Cerebellar nuclear complex (tissue), 1 donor: ENCODE data around the gene COQ3.

Source experiments
- DNase-seq, 2 experiments: peaks; one replicate each; lab custom pipeline; 2025; lab: John Stamatoyannopoulos, UW

The COQ3 gene, protein sequence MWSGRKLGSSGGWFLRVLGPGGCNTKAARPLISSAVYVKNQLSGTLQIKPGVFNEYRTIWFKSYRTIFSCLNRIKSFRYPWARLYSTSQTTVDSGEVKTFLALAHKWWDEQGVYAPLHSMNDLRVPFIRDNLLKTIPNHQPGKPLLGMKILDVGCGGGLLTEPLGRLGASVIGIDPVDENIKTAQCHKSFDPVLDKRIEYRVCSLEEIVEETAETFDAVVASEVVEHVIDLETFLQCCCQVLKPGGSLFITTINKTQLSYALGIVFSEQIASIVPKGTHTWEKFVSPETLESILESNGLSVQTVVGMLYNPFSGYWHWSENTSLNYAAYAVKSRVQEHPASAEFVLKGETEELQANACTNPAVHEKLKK

GRCh38 chr6:99393698-99394531, at the start of gene COQ3:
TSS of gene COQ3 (minus strand) at chr6:99394195. CDS start at chr6:99394179, 16 bp downstream.
- peak in 1 of 2 experiments; percentile 16 for DNase-seq

DNA sequence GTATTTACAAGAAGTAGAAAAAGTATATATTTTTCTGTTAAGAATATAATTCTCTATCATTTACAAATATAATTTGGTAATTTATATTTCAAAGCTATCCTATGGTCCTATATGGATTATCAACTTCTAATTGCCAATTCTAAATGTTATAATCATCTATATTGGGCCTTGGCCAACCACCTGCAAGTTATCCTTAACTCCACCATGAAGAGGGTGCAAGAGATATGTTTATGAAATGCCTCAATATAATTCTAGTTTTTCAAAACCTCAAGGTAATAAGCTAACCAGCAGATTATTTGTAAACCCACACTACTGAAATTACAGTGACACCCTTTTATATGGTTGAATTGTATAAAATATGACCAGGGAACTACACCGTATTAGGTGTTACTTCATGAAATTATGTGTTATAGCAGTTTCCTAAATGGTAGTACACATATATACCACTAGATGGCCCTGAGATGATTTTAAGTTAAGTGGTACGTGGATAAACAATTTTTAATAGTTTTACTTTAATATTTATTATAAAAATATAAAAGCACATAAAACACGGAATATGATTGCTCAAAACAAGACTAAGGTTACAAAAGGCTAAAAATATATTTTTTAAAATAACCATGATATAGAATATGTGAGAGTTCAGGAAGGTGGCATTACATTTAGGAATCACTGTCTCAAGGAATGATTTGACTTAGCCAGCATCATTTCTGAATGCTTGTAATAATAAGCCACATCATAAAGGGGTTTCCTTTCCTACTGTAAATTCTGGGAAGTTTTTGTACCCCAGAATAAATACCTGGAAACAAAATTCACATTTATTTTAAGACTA, 40.9 kb upstream of the COQ3 start:
- DNase-seq: no peak

DNA sequence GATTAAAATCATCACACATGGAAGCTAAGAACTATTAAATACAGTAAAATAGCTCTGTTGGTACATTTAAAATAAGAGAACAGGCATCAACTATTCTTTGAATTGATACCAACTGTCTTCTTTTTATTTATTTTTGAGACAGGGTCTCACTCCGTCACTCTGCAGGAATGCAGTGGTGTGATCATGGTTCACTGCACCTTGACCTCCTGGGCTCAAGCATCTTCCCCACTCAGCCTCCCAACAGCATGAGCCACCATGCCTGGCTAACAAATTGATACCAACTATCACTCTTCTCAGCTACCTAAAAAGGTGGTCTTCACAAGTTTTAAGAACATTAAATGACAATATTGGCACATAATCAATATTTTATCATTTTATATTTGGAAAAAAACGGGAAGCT, 38.9 kb upstream of the COQ3 start:
- no peak for DNase-seq

DNA sequence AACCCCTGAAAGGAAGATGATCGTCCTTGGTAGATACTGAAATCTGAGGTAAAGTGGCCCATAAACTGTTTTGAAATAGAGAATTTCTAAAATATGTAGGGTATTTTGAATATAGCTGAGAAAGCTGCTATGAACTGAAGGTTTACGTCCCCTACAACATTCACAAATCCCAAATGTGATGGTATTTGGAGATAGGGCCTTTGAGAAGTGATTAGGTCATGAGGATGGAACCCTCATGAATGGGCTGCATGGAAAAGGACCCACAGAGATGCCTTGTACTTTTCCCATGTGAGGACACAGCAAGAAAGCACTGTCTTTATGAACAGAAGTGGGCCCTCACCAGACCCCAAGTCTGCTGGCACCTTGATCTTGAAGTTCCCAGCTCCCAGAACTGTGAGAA, 37.9 kb upstream of the COQ3 start:
- no peak for DNase-seq

DNA sequence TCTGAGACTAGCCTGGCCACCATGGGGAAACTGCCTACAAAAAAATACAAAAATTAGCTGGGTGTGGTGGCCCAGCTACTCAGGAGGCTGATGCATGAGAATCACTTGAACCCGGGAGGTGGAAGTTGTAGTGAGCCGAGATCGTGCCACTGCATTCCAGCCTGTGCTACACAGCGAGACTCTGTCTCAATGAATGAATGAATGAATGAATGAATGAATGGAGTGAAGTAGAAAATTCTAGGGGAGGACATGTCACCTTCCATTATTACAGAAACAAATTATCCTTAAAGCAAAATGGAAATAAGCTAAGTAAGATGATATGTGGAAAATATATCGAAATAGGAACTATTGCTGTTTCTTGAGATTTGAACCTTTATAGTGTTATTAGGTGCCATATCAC, 34.0 kb upstream of the COQ3 start:
- DNase-seq: no peak

DNA sequence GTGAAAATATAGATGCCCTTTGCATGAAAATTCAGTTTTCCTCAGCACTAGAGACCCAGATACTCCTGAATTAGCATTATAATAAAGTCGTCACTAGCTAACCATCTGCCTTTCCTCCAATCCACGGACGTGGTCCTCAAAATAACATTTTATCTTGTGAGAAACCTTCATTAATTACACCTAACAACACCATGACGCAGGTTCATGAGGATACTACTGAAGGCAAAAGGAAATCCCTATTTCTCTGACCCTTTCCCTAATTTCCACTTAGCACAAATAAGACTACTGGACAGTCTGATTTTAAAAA, 32.4 kb upstream of the COQ3 start:
- DNase-seq: no peak

GRCh38 chr6:99425647-99426450, 31.9 kb upstream of the COQ3 start:
- DNase-seq: peak in 1 of 2 experiments; percentile 85

GRCh38 chr6:99424761-99425646, 31.0 kb upstream of the COQ3 start, which contains the start of gene PNISR:
TSS of gene PNISR (minus strand) at chr6:99425308. CDS start at chr6:99414659, 10,649 bp downstream.
- DNase-seq: peak; percentile 71 to 94

DNA sequence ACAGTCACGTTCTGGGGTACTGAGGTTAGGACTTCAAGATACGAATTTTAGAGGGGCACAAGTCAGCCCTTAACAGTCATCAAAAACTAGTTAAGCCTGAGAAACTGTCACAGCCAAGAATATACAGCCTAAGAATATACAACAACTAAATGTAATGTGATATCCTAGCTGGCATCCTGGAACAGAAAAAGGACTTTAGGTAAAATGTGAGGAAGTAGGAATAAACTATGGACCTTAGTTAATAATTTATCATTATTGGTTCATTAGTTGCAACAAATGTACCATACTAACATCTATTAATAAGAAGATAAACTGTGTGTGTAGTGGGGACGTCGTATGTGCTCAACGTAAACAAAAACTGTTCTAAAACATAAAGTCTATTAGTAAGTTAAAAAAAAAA, 30.0 kb upstream of the COQ3 start:
- no peak for DNase-seq

DNA sequence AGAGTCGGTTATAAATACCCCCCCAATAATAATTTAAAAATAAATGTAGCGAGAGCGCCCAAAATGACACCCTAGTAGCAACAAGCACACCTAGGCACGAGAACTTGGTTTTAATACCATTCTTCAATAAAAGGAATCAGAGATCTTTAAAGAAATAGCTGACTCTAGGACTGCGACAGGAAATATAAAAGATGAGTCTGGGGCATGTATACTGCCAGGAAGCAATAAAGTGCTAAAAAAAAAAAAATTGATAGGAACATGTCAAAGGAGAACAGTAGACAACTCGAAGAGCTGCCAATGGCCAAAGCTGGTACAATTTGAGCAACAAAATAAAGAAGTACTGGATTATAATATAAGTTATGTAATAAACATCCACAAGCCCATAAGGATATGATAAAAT, 28.9 kb upstream of the COQ3 start:
- no peak for DNase-seq

DNA sequence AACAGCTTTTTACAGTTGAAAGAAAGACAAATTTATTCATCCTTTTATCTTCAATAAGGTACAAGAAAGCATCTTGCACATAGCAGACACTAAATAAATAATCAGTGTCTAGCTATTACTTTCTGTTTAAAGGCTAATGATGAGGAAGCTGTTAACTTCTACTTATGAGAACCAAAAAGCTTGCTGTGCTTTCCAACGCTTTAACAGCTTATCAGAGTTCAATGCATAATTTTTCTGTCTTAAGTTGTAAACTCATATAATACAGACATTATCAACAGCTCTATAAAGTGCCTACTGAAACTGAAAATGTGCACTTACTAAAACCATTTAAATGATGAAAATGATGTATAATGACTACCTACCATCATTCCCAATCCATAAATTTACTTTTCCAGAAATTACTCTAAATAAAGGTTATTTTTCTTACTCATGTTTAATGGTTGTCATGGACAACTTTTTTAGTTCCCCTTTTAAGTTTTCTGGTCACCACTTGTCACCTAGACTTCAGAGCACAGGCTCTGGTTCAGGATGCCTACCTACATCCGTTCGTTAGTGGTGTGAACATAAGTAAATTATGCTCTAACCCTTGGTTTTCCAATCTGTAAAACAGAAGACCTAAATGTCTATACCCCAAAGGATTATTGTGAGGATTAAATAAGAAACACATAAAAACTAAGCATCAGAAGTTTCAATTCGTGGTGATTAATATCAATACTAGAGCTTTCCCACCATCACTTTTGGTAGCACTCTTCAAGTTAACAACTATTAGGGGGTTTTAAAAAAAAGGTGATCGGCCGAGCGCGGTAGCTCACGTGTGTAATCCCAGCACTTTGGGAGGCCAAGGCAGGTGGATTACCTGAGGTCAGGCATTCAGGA, 23.1 kb upstream of the COQ3 start:
- DNase-seq: no peak

DNA sequence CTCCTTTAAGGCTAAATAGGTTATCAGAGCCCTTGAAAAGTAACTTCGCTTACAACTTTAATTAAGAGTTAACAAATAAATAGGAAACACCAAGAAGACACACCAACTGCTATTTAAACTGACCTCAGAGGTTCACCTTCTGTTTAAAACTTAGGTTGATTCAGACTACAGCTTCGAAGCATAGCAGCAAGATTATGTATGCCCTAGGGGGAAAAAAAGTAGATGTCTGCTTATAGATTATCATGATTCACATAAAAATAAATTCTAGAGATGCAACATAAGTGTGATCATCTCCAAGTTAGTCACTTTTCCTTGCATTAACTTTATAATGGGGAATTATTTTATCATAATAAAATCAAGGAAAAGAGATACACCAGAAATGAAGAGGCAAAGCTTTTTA, 22.2 kb upstream of the COQ3 start:
- no peak for DNase-seq

DNA sequence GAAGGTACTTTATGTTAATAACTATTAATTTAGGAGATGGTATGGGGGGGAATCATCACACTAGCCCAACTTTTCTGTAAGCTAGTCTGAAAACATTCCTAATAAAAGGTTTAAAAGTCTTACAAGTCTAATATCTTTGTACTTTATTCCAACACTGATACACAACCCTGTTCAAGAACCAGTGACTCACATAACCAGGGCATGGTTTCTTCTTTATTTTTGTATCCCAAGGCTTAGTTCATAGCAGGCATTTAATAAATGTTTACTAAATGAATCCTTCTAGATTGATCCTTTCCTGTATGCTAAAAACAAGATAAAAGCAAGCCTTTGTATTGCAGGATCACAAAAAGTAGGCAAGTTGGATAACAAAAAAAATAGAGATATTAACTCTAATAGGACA, 21.5 kb upstream of the COQ3 start:
- DNase-seq: no peak

GRCh38 chr6:99412065-99412464, 18.1 kb upstream of the COQ3 start:
- DNase-seq: no peak

DNA sequence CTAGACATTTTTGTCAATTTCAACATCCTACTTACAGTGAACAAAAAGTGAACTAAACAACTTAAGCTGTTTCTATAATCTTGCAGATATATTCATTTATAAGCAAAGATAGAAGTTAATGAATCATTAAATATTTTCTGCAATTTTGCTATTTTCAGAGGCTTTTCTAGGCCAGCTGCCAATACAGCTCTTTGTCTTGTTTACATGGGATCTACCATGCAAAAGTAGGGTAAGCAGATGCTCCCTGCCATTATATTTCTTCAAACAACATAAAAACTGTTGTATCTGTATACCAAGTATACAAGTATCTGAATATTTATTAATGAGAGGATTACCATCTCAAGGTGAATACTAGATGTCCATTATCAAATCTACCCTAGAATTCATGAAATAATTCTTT, 15.7 kb upstream of the COQ3 start:
- no peak for DNase-seq

GRCh38 chr6:99407076-99407475, 13.1 kb upstream of the COQ3 start:
- DNase-seq: no peak

- no peak for DNase-seq
Observed at GRCh38 chr6:99402448-99402847, 8.5 kb upstream of the COQ3 start.

DNA sequence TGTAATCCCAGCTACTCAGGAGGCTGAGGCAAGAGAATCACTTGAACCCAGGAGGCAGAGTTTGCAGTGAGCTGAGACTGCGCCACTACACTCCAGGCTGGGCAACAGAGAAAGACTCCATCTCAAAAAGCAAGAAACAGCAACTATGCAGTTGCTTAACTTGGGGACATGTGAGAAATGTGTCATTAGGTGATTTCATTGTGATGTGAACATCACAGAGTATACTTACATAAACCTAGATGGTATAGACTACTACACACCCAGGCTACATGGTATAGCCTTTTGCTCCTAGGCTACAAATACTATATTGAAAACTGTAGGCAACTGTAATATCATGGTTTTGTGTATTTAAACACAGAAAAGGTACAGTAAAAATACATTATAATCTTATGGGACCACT, 3.3 kb upstream of the COQ3 start:
- DNase-seq: no peak

DNA sequence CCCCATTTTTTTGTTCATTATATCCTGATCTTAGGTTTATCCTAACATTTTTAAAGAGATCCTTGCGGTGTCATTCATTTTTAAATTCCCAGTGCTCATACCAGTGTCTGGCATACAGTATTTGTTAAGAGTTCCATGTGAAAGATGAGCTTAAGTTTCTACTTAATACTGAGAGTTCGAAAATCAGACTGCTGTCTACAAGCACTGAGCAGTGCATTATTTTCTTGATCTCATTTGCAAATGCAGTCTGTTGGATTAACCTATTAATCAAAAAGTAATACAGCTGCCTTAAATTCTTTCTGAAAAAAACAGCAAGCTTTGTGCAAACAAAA, 663 bp downstream of the COQ3 start:
- no peak for DNase-seq

DNA sequence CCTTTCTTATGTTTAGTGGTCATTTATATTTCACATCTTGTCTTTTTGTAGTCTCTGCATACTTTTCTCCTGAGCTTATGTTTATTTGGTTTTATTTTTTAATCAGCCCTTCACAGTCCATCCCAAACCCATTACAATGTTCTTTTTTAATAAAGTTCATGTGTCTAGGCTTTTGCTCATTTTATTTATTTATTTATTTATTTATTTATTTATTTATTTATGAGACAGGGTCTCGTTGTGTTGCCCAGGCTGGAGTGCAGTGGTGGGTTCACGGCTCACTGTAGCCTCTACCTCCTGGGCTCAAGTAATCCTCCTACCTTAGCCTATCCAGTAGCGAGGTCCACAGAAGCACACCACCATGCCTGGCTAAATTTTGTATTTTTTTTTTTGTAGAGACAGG, 3.1 kb downstream of the COQ3 start:
- DNase-seq: no peak
